OCI-LY1 (cell line): ENCODE results near the gene FKBP10.

ENCODE experiments used
- H2AFZ ChIP-seq: fragments of 200-600 bp; sonication (generic), shearing (Covaris generic); 2 replicates; pipeline ENCODE4 v1.6.0; 2014; ENCODE audit warnings: antibody characterized with exemption, mild to moderate bottlenecking, low read length
- H3F3A ChIP-seq: fragments of 200-600 bp; sonication (generic), shearing (Covaris generic); 2 replicates; pipeline ENCODE4 v1.6.0; 2014; ENCODE audit warnings: mild to moderate bottlenecking, antibody characterized with exemption, low read length, moderate library complexity; ENCODE audit not compliant: insufficient read depth
- H3K27ac ChIP-seq: fragments of 200-600 bp; sonication (generic); 2 replicates; pipeline ENCODE4 v1.5.1; 2014; ENCODE audit warnings: low read length, mixed run types, mild to moderate bottlenecking, low read depth; ENCODE audit not compliant: poor library complexity, severe bottlenecking
- H3K27me3 ChIP-seq: fragments of 200-600 bp; sonication (generic); 2 replicates; pipeline ENCODE4 v1.6.0; 2014; ENCODE audit warnings: antibody characterized with exemption, mild to moderate bottlenecking, low read length, moderate library complexity; ENCODE audit not compliant: insufficient read depth
- H3K36me3 ChIP-seq: fragments of 200-600 bp; sonication (generic); 2 replicates; pipeline ENCODE4 v1.6.1; 2014; ENCODE audit warnings: mild to moderate bottlenecking, antibody characterized with exemption, low read length, moderate library complexity, mixed read lengths; ENCODE audit not compliant: insufficient read depth
- H3K4me1 ChIP-seq: fragments of 200-600 bp; sonication (generic); 2 replicates; pipeline ENCODE4 v1.5.1; 2014; ENCODE audit warnings: mild to moderate bottlenecking, low read length, moderate library complexity; ENCODE audit not compliant: insufficient read depth, severe bottlenecking
- H3K4me2 ChIP-seq: fragments of 200-600 bp; sonication (generic), shearing (Covaris generic); 2 replicates; pipeline ENCODE4 v1.6.1; 2014; ENCODE audit warnings: low read length
- H3K4me3 ChIP-seq: fragments of 200-600 bp; sonication (generic); 2 replicates; pipeline ENCODE4 v1.5.1; 2014; ENCODE audit warnings: low read length, low read depth, mild to moderate bottlenecking, mixed read lengths; ENCODE audit not compliant: poor library complexity, severe bottlenecking
- H3K79me2 ChIP-seq: fragments of 200-600 bp; shearing (Covaris generic); 2 replicates; pipeline ENCODE4 v1.6.1; 2016; ENCODE audit warnings: mixed run types, low read length, mixed read lengths; ENCODE audit not compliant: insufficient read depth
- H3K9ac ChIP-seq: fragments of 200-600 bp; sonication (generic), shearing (Covaris generic); 2 replicates; pipeline ENCODE4 v1.6.1; 2014; ENCODE audit warnings: mild to moderate bottlenecking, low read length, mixed read lengths
- H3K9me2 ChIP-seq: fragments of 200-600 bp; sonication (generic), shearing (Covaris generic); 2 replicates; pipeline ENCODE4 v1.6.1; 2014; ENCODE audit warnings: low read depth, mild to moderate bottlenecking, low read length, mixed read lengths
- H3K9me3 ChIP-seq: fragments of 200-600 bp; shearing (Covaris generic); 2 replicates; pipeline ENCODE4 v1.6.1; 2014; ENCODE audit warnings: low read length, mixed read lengths
- H4K20me1 ChIP-seq: fragments of 200-600 bp; sonication (generic), shearing (Covaris generic); 2 replicates; pipeline ENCODE4 v1.6.0; 2016; ENCODE audit warnings: mild to moderate bottlenecking, low read length; ENCODE audit not compliant: insufficient read depth
- CTCF ChIP-seq: fragments of 200-600 bp; sonication (generic), shearing (Covaris generic); IDR thresholded peaks from 2 replicates; pipeline ENCODE4 v1.5.1; 2017; ENCODE audit warnings: mild to moderate bottlenecking, antibody characterized with exemption, low read length, moderate library complexity, mixed read lengths
- EZH2 ChIP-seq: fragments of 200-600 bp; sonication (generic), shearing (Covaris generic); IDR thresholded peaks from 2 replicates; pipeline ENCODE4 v1.8.0; 2017; ENCODE audit warnings: borderline replicate concordance, mixed run types, mild to moderate bottlenecking, antibody characterized with exemption, low read length, moderate library complexity, mixed read lengths

The FKBP10 gene

GRCh38 chr17:41785859-41786226 is 27.0 kb upstream of the FKBP10 start:
- peak overlapping the region; percentile 64 for H3K4me2 ChIP-seq
- no peak overlapping the region for H2AFZ ChIP-seq
- no peaks in the 10 kb centered on the region for H4K20me1 ChIP-seq
- peak overlapping the region; percentile 58 for H3K4me3 ChIP-seq
- no peaks in the 10 kb centered on the region for H3K9me3 ChIP-seq
- H3K9me2 ChIP-seq = no peaks in the 10 kb centered on the region
- TF ChIP-seq CTCF = no peak
- no peak for TF ChIP-seq EZH2
- no peak overlapping the region for H3K27ac ChIP-seq
- H3K4me1 ChIP-seq = peaks cover 16% of the 10 kb centered on the region
- no peaks in the 10 kb centered on the region for H3F3A ChIP-seq
- peak overlapping the region; percentile 43; the same call in 1 of the 2 replicates for H3K9ac ChIP-seq
- H3K27me3 ChIP-seq = no peaks in the 10 kb centered on the region; the same call in 1 of the 2 replicates
- no peaks in the 10 kb centered on the region for H3K36me3 ChIP-seq
- no peaks in the 10 kb centered on the region for H3K79me2 ChIP-seq

DNA sequence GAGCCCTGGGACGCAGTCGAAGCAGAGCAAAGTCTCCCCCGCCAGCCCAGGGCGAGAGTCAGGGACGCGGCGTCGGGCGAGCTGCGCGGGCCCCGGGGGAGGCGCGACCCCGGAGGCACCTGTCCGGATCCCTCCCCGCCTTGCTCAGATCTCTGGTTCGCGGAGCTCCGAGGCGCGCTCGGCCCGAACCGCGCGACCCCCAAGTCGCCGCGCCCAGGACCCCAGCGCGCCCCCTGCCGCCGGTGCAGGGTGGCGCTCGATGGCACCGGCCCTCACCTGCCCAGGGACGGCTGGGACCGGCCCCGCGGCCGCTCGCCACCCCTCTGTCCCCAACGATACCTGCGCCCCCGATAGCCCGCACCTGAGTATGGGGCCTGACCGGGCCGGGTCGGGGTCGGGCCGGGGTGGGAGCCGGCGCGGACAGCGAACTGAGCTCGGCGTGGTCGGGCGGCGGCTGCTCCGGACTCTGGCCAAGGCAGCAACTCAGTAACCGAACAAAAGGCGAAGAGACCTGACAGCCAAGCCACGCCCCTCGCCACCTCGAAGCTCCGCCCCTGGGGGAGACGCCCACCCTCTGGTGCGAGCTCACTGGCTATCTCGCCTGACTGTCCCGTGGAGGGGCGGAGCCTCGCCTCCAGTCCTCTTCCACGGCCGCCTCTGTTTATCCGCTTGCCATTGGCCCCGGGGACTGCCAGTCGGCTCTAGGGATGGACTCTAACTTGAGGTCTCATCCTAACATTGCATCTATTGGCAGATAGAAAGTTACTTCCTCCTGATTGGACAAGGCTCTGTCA is 26.4 kb upstream of the FKBP10 start, which contains the start of gene JUP:
TSS of gene JUP (minus strand) at position 485 of the 794 bp plus-strand sequence. CDS start 14,857 bp downstream, outside the sequence.
- Histone ChIP-seq H3K9me3 (no peaks in the 10 kb centered on the region), H3K36me3 (no peaks in the 10 kb centered on the region), H3K79me2 (no peaks in the 10 kb centered on the region), H3K9ac (peak within 1 kb of the TSS; percentile 43; the same call in 1 of the 2 replicates), H3K4me2 (peak within 1 kb of the TSS; percentile 64), H2AFZ (no peak within 1 kb of the TSS), H3K27ac (no peak within 1 kb of the TSS), H3K4me3 (peak within 1 kb of the TSS; percentile 58), H3F3A (no peaks in the 10 kb centered on the region), H4K20me1 (no peaks in the 10 kb centered on the region), H3K9me2 (no peaks in the 10 kb centered on the region), H3K27me3 (no peaks in the 10 kb centered on the region; the same call in 1 of the 2 replicates), H3K4me1 (peaks cover 16% of the 10 kb centered on the region)
- TF ChIP-seq EZH2 (no peak), CTCF (peak; percentile 70)

- Histone ChIP-seq H3K4me3 (no peak overlapping the region), H3K9me2 (no peaks in the 10 kb centered on the region), H3K4me2 (no peak overlapping the region), H3K27ac (no peak overlapping the region), H3K79me2 (no peaks in the 10 kb centered on the region), H3F3A (no peaks in the 10 kb centered on the region), H3K36me3 (no peaks in the 10 kb centered on the region), H4K20me1 (no peaks in the 10 kb centered on the region), H3K9me3 (no peaks in the 10 kb centered on the region), H2AFZ (no peak overlapping the region), H3K4me1 (peaks cover 16% of the 10 kb centered on the region), H3K9ac (no peak overlapping the region), H3K27me3 (no peaks in the 10 kb centered on the region; the same call in 1 of the 2 replicates)
- TF ChIP-seq CTCF (no peak), EZH2 (no peak)
These were observed 25.8 kb upstream of the FKBP10 start for GRCh38 chr17:41787021-41787418.
